Osteoblast (primary cell): Measurements from ENCODE around the gene IVL. TPM values are rescaled to one million over a fixed set of nuclear protein-coding genes. Genes with fewer than 3 reads are reported as not detected.

Experiments
- DNase-seq: peaks from one replicate; pipeline ENCODE4 v3.0.0; 2011; ENCODE audit warnings: low spot score, mixed read lengths; ENCODE audit not compliant: insufficient read length; ENCODE audit errors: missing footprints
- H2AFZ ChIP-seq: 2 replicates; pipeline ENCODE4 v1.6.0; 2011; ENCODE audit warnings: mild to moderate bottlenecking, low read length
- H3K27ac ChIP-seq: 2 replicates; pipeline ENCODE4 v1.5.1; 2011; ENCODE audit warnings: mild to moderate bottlenecking, low read depth, low read length, moderate library complexity
- H3K27me3 ChIP-seq: 2 replicates; pipeline ENCODE4 v1.6.0; 2012; ENCODE audit warnings: mild to moderate bottlenecking, control low read depth, inconsistent platforms, low read length, moderate library complexity; ENCODE audit not compliant: insufficient read depth
- H3K36me3 ChIP-seq: 2 replicates; pipeline ENCODE4 v1.5.1; 2011; ENCODE audit warnings: mild to moderate bottlenecking, low read length, control low read depth, moderate library complexity; ENCODE audit not compliant: insufficient read depth
- H3K4me1 ChIP-seq: 2 replicates; pipeline ENCODE4 v1.5.1; 2011; ENCODE audit warnings: mild to moderate bottlenecking, low read length, control low read depth, moderate library complexity; ENCODE audit not compliant: insufficient read depth
- H3K4me2 ChIP-seq: 2 replicates; pipeline ENCODE4 v1.6.0; 2011; ENCODE audit warnings: mild to moderate bottlenecking, low read length; ENCODE audit not compliant: insufficient read depth
- H3K4me3 ChIP-seq: fragments of 200-600 bp; sonication (generic); 3 replicates; pipeline ENCODE4 v1.5.1; 2012; ENCODE audit warnings: mild to moderate bottlenecking, low read length, inconsistent platforms; ENCODE audit not compliant: insufficient read depth
- H3K79me2 ChIP-seq: 2 replicates; pipeline ENCODE4 v1.6.0; 2012; ENCODE audit warnings: mild to moderate bottlenecking, low read length, control low read depth, inconsistent platforms; ENCODE audit not compliant: insufficient read depth
- H3K9me3 ChIP-seq: 2 replicates; pipeline ENCODE4 v1.5.1; 2011; ENCODE audit warnings: low read depth, low read length, control low read depth
- H4K20me1 ChIP-seq: 2 replicates; pipeline ENCODE4 v1.6.0; 2012; ENCODE audit warnings: mild to moderate bottlenecking, low read length, control low read depth; ENCODE audit not compliant: insufficient read depth
- CTCF ChIP-seq: IDR thresholded peaks from 2 replicates; pipeline ENCODE4 v1.5.1; 2011; ENCODE audit warnings: mild to moderate bottlenecking, low read depth, low read length, moderate library complexity; ENCODE audit errors: extremely low read depth
- total RNA-seq: library from RNA; depleted of rRNA; stranded (reverse); fragments of >200 nt; gene quantifications from 2 replicates; pipeline ENCODE4 v1.2.3, GENCODE V29; 2012

IVL gene
- total RNA-seq, 1 donor: not detected

- Histone ChIP-seq H3K27me3 (no peaks in the 10 kb centered on the region), H4K20me1 (no peaks in the 10 kb centered on the region), H2AFZ (no peak overlapping the region), H3K4me2 (no peak overlapping the region), H3K79me2 (no peaks in the 10 kb centered on the region), H3K9me3 (no peaks in the 10 kb centered on the region), H3K4me3 (no peak overlapping the region), H3K36me3 (no peaks in the 10 kb centered on the region), H3K27ac (no peak overlapping the region), H3K4me1 (no peaks in the 10 kb centered on the region)
- DNase-seq: no peak
- TF ChIP-seq CTCF: no peak
Measured at GRCh38 chr1:152959801-152960451, 51.6 kb downstream of the IVL start.

GRCh38 chr1:152960452-152961044 lies 52.2 kb downstream of the IVL start:
- Histone ChIP-seq H3K36me3 (no peaks in the 10 kb centered on the region), H3K27ac (no peak overlapping the region), H3K9me3 (no peaks in the 10 kb centered on the region), H3K4me2 (no peak overlapping the region), H3K27me3 (no peaks in the 10 kb centered on the region), H2AFZ (no peak overlapping the region), H4K20me1 (no peaks in the 10 kb centered on the region), H3K4me1 (no peaks in the 10 kb centered on the region), H3K79me2 (no peaks in the 10 kb centered on the region), H3K4me3 (no peak overlapping the region)
- TF ChIP-seq CTCF: no peak
- DNase-seq: no peak

Other genes with a start within 250 kb of the IVL start
- not detected in 2 replicates for gene LCE2D, start 245.2 kb upstream of the IVL start, total RNA-seq
- not detected in 2 replicates for gene LCE2C, start 233.3 kb upstream of the IVL start, total RNA-seq
- gene LCE2B, start 222.4 kb upstream of the IVL start, total RNA-seq: not detected in 2 replicates
- gene LCE2A, start 210.2 kb upstream of the IVL start, total RNA-seq: not detected in 2 replicates
- gene LCE4A, start 200.4 kb upstream of the IVL start, total RNA-seq: not detected in 2 replicates
- not detected in 2 replicates for gene KPRP, start 150.5 kb upstream of the IVL start, total RNA-seq
- not detected in 2 replicates for gene LCE1F, start 133.4 kb upstream of the IVL start, total RNA-seq
- gene LCE1E, start 122.3 kb upstream of the IVL start, total RNA-seq: not detected in 2 replicates
- not detected in 2 replicates for gene LCE1D, start 111.8 kb upstream of the IVL start, total RNA-seq
- gene LCE1C, start 101.9 kb upstream of the IVL start, total RNA-seq: not detected in 2 replicates
- not detected in 2 replicates for gene LCE1B, start 96.6 kb upstream of the IVL start, total RNA-seq
- not detected in 2 replicates for gene LCE1A, start 81.1 kb upstream of the IVL start, total RNA-seq
- not detected in 2 replicates for gene LCE6A, start 65.7 kb upstream of the IVL start, total RNA-seq
- gene LCE7A, start 48.5 kb upstream of the IVL start, total RNA-seq: not detected in 2 replicates
- not detected in 2 replicates for gene SMCP, start 30.2 kb upstream of the IVL start, total RNA-seq
- not detected in 2 replicates for gene SPRR5, start 38.7 kb downstream of the IVL start, total RNA-seq
- gene SPRR4, start 62.1 kb downstream of the IVL start, total RNA-seq: not detected in 2 replicates
- not detected in 2 replicates for gene SPRR1A, start 75.5 kb downstream of the IVL start, total RNA-seq
- gene SPRR3, start 93.2 kb downstream of the IVL start, total RNA-seq: not detected in 2 replicates
- not detected in 2 replicates for gene SPRR1B, start 122.7 kb downstream of the IVL start, total RNA-seq
- not detected in 2 replicates for gene SPRR2D, start 132.6 kb downstream of the IVL start, total RNA-seq
- not detected in 2 replicates for gene SPRR2A, start 149.0 kb downstream of the IVL start, total RNA-seq
- not detected in 2 replicates for gene SPRR2B, start 163.1 kb downstream of the IVL start, total RNA-seq
- gene SPRR2E, start 186.0 kb downstream of the IVL start, total RNA-seq: not detected in 2 replicates
- gene SPRR2F, start 205.0 kb downstream of the IVL start, total RNA-seq: not detected in 2 replicates
- not detected in 2 replicates for gene SPRR2G, start 242.3 kb downstream of the IVL start, total RNA-seq